SK-N-DZ (cell line): ENCODE data around the gene MYF6.

ENCODE experiments used
- DNase-seq: peaks from one replicate; pipeline ENCODE4 v3.0.0-alpha.2; 2015; ENCODE audit warnings: low spot score

Gene MYF6

DNA sequence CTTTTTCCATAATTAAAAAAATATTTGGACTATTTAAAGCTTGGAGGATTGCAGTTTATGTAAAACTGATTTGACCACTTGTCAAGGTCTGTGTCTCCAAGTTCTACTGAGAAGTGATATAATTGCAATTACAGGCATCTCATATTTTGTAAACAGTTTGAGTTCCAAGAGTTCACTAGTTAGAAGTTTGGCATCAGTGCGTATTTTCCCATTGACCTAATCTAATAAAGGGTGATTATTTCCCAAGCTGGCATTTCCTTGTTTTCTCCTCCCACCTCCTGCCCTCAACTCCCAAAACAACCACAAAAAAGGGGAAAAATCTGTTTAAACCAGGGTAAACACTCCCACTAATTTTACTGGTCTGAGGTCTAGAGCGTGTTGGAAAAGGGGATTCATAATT is 3.0 kb upstream of the MYF6 start:
- no peak for DNase-seq

- no peak for DNase-seq
Measured at GRCh38 chr12:80707830-80708258, 410 bp downstream of the MYF6 start.

- no peak for DNase-seq
Measured at GRCh38 chr12:80708259-80708974, 983 bp downstream of the MYF6 start.

- DNase-seq: no peak
Measured at GRCh38 chr12:80708975-80709328, 1.5 kb downstream of the MYF6 start.

GRCh38 chr12:80709811-80710726 is 2.6 kb downstream of the MYF6 start:
- no peak for DNase-seq

DNA sequence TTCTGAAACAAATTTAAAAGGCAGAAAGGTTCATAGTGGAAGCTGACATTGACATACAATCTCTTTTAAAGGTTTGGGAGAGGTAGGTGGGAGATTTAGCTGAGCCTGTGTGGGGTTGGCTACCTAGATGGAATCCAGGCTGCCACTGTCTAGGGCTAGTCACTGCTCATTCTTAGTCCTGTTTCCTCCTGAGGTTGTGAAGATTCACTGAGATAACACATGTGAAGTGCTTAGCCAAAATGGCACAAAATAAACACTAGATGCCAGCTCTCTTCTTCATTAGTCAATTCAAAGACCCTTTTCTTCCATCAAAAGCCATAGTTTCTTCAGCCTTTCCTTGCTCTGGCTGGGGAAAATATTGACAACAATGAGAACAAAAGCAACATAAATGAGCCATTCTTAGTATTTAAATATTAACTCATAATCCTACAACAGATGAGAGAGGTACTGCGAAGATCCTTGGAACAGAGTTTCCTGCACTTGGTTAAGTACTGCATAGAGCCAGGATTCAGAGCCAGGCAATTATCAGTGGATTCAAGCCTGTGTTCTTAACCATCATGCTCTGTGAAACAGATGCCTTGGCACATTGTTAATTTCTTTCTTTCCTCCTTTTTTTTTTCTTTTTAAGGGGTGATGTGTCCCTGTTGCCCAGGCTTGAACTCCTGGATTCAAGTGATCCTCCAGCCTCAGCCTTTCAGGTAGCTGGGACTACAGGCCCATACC is 3.5 kb downstream of the MYF6 start:
- DNase-seq: no peak

- DNase-seq: no peak
Measured at GRCh38 chr12:80711866-80712265, 4.4 kb downstream of the MYF6 start.

DNA sequence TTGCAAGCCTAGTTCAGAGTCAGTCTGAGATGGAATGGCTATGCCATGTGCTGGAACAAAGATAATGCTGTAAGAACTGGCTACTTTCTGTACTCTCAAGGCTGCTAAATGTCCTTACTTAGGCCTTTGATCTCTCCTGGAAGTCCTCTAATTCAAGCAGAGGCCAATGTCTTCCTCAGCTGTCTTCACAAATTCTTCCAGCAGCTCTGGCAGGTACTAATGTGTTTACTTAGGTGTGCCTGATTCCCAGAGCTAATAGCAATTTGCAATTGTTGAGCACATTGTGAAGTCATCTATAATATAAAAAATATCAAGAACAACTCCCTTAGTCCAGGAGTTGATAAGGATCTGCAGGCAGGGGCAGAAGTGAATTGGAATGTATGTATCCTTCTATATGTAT is 5.4 kb downstream of the MYF6 start:
- no peak for DNase-seq

- no peak for DNase-seq
Measured at GRCh38 chr12:80713419-80713818, 6.0 kb downstream of the MYF6 start.

DNA sequence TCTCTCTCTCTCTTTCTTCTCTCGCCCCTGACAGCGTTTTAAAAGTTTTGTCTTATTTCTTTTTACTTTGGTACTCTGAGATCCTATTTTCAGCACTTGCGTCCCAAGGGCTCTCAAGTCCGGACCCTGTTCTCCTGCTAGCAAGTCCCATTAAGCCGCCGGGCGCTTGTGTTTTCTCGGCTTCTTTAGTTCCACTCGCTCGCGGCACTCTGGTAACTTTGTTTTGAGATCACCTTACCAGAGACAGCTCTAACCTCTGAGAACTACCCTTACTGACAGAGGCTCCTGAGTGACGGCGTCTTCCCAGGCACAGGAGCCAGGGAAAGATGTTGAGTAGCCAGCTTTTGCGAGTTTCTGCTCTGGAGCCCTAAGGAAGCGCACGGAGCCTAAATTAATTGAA is 6.6 kb downstream of the MYF6 start:
- no peak for DNase-seq

DNA sequence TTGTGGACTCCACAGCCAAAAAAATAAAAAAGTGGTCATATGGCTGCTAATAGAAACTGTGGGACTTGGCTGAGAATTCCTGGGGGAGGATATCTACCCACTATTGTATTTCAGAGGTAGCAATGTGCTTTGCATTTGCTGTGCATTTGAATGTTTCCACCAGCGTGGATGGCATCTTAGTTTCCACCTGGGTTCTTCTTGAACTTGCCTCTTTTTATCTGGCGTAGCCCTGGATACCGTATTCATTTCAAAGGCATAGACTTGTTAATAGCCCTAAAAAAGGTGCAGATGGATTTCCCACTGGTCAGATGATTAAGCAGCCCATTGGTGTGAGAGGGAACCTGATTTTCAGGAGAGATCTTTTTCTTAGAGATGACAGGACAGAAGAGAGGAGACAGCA is 7.4 kb downstream of the MYF6 start:
- no peak for DNase-seq

DNA sequence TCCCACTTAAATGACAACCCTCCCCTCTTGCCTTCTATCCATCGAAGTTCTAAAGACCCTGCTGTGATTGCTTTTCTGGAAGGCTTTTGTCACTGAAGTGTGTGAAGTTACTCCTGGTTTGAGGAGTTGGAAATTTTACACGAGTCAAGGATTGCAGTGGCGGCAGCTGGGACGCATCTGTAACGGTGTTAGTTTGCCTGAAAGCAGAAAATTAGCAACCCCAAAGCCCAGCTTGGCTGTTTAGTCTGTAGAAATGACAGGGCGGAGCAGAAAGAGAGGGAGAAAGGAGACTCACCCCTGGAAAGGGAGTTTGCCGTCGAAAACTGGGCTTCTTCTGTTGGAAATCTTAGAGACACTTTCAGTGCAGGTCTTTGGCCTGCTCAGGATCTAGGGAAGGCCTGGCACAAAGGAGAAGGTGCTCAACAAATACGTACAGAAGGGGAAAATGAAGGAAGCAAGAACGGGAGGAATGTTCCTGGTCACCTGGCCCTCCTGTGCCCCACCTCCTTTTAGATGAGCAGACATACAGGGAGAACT is 8.3 kb downstream of the MYF6 start:
- no peak for DNase-seq

GRCh38 chr12:80716696-80717469 is 9.4 kb downstream of the MYF6 start, which contains the start of gene MYF5:
TSS of gene MYF5 (plus strand) at chr12:80716912. CDS start at chr12:80717064, 152 bp downstream.
- no peak for DNase-seq

- no peak for DNase-seq
Measured at GRCh38 chr12:80717856-80718255, 10.4 kb downstream of the MYF6 start.

- no peak for DNase-seq
Measured at GRCh38 chr12:80720516-80720915, 13.1 kb downstream of the MYF6 start.

DNA sequence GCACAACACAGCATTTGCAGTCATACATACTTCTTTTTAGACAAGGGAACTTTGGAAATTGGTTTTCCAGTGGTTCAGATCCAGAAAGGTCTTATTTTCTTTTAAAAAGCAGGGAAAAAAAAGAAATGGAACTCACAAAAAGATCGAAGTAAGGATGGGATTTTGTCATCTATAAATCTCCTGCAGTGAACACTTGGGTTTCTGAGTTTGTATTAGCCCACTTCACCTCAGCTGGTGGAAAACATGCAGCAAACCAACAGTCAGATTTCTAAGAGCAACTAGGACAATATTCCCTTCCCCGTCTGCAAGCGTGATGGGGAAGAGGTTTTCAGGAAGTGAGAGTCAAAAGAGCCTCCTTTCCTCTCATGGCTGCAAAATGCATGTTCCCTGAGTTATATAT is 13.9 kb downstream of the MYF6 start:
- no peak for DNase-seq

GRCh38 chr12:80745851-80746505 is 38.5 kb downstream of the MYF6 start:
- DNase-seq: no peak

DNA sequence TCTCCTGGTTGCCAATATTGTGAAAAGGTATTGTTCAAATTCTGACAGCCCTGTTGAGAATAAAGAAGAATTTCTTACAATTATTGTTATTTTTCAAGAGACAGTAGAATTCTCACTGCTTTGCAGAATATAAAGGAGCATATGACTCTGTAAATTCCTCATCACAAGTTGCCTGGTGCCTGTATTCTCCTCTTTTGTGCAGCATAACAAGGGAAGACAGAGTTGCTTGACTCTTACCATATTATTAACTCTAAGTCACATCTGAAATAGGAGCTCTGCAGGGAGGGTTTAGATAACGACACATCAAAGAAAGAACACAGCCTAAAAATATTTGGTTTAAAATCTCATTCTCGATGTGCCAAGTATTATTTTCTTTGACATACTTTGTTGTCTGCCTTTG is 40.4 kb downstream of the MYF6 start:
- no peak for DNase-seq

DNA sequence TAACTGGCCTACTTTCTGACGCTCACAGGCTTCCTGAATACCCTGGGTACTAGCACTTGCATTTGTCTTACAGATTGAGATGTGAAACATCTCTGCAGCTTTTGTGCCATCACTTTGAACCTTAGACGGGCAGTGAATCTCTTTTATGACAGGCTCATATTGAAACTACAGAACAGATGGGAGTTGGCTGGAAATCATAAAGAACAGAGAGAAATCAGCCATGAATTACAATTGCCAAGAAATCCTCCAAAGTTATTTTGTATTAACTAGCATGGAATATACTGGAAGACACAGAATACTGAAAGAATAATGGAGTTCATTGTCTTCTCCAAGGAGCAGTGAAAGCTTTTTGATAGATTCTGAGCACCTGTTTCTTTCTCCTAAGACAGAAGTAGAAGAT is 42.0 kb downstream of the MYF6 start:
- no peak for DNase-seq

GRCh38 chr12:80752464-80752863 is 45.0 kb downstream of the MYF6 start:
- DNase-seq: no peak

GRCh38 chr12:80754274-80754673 is 46.8 kb downstream of the MYF6 start:
- no peak for DNase-seq
